IPS-11a (cell line): ENCODE measurements around the gene ASMTL.
"Not testable (repeated sequence)": the region's sequence is repeated elsewhere in the genome, so short reads cannot be mapped to it uniquely, and the experiment has no call there.

Experiments
- H3K4me3 ChIP-seq: one replicate; pipeline ENCODE4 v1.5.1; 2013; ENCODE audit warnings: low read depth, low read length, control low read depth

ASMTL gene

GRCh38 chrX:1389181-1389992 is 63.3 kb downstream of the ASMTL start:
- no peak overlapping the region for H3K4me3 ChIP-seq

DNA sequence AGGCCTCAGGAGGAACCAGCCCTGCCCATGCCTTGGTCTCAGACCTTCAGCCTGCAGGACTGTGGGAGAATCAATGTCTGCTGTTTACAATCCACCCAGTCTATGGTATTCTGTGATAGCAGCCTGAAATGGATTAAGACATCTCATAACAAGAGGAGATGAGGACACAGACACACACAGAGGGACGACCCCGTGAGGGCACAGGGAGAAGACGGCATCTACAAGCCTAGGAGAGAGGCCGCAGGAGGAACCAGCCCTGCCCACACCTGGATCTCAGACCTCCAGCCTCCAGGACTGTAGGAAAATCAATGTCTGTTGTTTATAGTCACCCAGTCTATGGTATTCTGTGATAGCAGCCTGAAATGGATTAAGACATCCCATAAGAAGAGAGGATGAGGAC is 64.1 kb downstream of the ASMTL start:
- no peak overlapping the region for H3K4me3 ChIP-seq

DNA sequence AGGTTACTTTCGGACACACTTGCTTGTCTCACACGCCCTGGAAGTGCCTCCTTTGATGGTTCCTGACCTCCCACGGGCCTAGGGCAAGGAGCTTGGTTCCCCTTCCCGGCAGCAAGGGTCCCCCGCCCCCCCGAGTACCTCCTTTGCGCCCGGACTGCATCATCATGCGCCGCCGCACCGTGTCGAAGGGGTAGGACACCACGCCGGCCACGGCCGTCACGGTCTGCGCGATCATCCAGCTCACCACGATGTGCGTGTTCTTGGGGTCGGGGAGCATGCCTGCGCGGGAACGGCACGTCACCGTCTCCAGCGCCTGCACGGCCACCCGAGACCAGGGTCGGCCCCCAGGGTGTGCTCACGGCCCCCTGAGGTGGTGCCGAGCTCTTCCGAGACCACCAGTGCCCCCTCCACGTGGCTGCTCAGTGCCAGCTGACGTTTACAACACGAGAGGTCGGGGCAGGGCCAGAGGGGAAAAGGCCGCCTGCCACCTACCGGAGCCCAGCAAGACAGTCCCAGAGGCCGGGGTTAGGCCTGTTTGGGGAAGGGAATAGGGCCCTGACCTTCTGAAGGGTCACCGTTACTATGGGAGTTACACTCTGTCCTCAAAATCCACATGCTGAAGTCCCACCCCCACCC is 65.5 kb downstream of the ASMTL start:
- H3K4me3 ChIP-seq: no peak overlapping the region

GRCh38 chrX:1386338-1387127 is 66.2 kb downstream of the ASMTL start:
- H3K4me3 ChIP-seq: no peak overlapping the region

DNA sequence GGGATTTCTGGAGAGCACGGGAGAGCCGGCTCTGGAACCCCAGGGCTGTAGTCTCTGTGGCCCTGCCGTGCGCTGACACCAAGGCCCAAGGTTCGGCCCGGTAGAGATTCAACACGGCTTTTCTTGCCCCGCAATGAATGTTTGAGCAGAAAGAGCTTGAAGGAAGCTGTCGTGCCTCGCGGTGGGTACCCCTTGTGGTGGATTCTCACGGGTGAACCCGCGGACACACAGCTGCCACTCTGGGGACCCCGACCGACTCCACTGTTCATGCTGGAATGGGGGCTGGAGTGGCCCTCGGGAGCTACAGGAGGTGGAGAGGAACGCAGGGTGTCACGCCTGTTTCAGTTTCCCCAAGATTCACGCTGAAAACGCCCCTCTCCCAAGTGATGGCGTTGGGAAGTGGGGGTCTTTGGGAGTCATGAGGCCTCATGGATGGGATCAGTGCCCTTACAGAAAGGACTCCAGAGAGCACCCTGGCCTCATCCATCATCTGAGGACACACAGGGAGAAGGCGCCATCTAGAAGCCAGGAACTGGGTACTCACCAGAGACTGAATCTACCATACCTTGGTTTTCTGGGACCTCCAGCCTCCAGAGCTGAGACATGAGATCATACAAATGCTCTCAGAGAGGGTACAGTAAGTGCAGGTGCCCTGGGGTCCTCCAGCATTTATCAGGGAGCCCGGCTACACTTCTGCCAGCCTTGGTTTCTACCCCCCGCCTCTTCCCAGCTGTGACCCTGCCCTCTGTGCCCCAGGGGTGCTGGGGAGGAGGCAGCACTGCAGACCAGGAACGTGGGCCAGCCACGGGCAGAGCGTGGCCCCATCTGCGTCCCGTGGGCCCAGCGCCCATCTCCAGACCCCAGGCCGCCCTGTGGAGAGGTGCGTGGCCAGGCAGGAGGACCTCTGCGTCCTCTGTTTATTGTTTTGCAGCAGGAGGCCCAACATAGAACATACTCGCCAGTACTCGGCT is 67.2 kb downstream of the ASMTL start:
- H3K4me3 ChIP-seq: no peak overlapping the region

DNA sequence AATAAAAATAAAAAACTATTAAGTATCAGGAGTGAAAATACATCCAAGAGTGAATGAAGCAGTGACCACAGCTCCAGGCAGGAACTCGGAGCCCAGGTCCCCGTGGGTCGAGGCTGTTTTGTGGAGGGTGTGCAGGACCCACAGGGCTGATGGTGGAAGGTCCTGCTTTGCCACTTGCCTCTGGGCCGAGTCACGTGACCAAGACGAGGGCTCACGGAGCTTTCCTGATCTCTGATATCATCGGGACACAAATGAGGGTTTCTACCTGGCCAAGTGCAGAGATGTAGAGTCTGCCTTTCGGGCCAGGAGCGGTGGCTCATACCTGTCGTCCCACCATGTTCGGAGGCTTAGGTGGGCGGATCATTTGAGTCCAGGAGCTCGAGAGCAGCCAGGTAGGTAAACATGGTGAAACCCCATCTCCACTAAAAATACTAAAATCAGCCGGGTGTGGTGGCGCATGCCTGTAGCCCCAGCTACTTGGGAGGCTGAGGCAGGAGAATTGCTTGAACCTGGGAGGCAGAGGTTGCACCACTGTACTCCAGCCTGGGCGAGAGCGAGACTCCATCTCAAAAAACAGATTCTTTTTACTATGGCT is 68.0 kb downstream of the ASMTL start:
- no peak overlapping the region for H3K4me3 ChIP-seq

DNA sequence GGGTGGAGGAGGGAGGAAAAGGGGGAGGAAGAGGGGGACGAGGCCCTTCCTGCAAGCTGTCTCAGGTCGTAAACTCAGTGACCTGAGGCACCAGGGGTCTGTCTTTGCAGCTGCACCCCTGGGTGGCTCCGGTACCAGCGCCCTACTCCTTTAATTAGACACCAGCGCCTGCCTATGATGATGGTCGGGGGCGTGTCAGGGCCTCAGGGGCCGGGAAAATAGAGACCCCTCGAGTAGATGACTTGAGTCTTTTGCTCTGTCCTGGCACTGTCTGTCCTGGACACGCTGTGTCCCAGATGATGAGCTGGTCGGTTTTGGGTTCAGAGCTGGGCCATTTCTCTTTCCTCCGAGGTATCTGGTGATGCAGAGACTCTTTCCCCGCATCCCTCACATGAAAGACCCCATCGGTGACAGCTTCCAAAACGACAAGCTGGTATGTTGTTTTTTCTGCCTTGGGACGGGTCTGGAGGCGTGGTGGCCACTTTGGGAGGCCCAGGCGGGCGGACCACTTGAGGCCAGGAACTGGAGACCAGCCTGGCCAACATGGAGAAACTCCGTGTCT is 72.0 kb downstream of the ASMTL start:
- no peak overlapping the region for H3K4me3 ChIP-seq

DNA sequence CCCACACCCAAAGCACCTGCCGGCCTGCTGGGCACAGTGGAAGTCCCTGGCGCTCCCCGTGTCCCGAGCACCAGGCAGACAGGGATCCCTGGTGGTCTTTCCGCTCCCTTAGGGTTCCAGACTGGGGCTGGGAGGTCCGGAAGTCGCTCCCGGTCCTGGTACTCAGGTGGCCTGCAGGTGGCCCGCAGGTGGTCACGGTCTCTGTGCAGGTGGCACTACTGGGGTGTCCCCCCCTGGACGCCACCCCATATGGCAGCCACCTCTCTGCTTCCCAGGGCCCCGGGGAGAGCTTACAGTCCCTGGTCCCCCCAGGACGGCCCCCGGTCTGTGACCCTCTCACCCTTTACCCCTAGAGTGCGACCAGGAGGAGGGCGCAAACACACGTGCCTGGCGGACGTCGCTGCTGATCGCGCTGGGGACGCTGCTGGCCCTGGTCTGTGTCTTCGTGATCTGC is 74.4 kb downstream of the ASMTL start:
- no peak overlapping the region for H3K4me3 ChIP-seq

GRCh38 chrX:1368385-1368698 is 84.4 kb downstream of the ASMTL start:
- no peak overlapping the region for H3K4me3 ChIP-seq

GRCh38 chrX:1366363-1366762 is 86.3 kb downstream of the ASMTL start:
- H3K4me3 ChIP-seq: not testable (repeated sequence)

GRCh38 chrX:1361910-1362309 is 90.8 kb downstream of the ASMTL start:
- no peak overlapping the region for H3K4me3 ChIP-seq

DNA sequence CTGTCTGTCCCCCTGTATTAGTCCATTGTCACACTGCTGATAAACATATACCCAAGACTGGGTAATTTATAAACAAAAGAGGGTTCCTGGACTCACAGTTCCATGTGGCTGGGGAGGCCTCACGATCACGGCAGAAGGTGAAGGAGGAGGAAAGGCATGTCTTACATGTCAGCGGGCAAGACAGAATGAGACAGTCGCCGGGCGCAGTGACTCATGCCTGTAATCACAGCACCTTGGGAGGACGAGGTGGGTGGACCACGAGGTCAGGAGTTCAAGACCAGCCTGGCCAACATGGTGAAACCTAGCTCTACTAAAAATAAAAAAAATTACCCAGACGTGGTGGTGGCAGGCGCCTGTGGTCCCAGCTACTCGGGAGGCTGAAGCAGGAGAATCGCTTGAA is 91.4 kb downstream of the ASMTL start:
- no peak overlapping the region for H3K4me3 ChIP-seq

DNA sequence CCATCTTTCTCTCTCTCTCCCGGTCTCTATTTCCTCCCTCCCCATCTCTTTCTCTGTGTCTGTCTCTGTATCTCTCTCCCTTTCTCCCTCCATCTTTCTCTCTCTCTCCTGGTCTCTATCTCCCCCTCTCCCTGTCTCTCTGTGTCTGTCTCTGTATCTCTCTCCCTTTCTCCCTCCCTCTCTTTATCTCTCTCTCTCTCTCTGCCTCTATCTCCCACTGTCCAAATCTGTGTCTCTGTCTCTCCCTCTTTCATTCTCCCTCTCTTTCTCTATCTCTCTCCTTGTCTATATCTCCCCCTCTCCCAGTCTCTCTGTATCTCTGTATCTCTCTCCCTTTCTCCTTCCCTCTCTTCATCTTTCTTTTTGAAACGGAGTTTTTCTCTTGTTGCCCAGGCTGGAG is 92.5 kb downstream of the ASMTL start:
- H3K4me3 ChIP-seq: no peak overlapping the region

DNA sequence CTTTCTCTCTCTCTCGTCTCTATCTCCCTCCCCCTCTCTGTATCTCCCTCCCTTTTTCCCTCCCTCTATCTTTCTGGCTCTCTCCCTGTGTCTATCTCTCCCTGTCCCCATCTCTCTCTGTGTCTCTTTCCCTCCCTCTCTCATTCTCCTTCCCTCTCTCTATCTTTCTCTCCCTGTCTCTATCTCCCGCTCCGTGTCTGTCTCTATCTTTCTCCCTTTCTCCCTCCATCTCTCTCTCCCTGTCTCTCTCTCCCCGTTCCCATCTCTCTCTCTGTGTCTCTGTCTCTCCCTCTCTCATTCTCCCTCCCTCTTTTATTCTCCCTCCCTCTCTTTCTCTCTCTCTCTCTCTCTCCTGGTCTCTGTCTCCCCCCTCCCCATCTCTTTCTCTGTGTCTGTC is 93.2 kb downstream of the ASMTL start:
- H3K4me3 ChIP-seq: no peak overlapping the region

DNA sequence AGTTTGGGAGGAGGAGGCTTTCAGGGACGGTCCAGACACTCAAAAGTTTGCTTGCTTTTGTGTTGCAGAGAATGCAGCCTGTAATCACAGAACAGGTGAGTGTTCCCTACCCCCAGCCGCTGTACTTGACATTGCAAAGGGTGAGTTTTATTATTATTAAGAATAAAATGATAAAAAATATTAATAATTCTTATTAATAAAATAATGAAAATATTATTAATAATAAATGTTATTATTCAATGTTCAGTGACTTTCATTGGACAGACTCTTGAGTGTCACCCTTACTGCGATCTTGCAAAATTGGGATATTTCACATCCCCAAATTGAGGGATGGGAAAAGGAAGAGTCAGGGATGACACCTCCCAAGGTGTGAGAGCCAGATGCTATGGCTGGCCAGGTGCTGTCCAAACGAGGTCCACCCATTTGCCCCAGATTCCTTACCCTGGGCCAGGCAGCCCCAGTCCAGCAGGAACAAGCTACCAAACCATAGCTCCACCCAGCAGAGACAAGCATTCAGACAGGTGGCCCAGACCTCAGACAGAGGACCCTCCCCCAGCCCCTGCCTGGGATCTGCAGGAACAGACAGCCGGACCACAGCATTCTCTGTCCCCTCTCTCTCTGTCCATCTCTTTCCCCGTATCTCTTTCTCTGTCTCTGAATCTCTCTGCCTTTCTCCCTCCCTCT is 93.8 kb downstream of the ASMTL start:
- H3K4me3 ChIP-seq: no peak overlapping the region

GRCh38 chrX:1357993-1358392 is 94.7 kb downstream of the ASMTL start:
- no peak overlapping the region for H3K4me3 ChIP-seq

GRCh38 chrX:1355131-1356046 is 97.3 kb downstream of the ASMTL start:
- H3K4me3 ChIP-seq: no peak overlapping the region
